HG03066 (cell line): ENCODE measurements around the gene FGFR3.
A peak's percentile ranks its signal among the peaks of the same experiment; 100 is the strongest.
"Not testable (repeated sequence)": the region's sequence is repeated elsewhere in the genome, so short reads cannot be mapped to it uniquely, and the experiment has no call there.

ENCODE experiments used
- ATAC-seq: cut with Tn5 transposase; IDR thresholded peaks from one replicate; pipeline ENCODE4 v1.9.1; 2021; ENCODE audit warnings: low read depth; ENCODE audit not compliant: unreplicated experiment

Gene FGFR3

DNA sequence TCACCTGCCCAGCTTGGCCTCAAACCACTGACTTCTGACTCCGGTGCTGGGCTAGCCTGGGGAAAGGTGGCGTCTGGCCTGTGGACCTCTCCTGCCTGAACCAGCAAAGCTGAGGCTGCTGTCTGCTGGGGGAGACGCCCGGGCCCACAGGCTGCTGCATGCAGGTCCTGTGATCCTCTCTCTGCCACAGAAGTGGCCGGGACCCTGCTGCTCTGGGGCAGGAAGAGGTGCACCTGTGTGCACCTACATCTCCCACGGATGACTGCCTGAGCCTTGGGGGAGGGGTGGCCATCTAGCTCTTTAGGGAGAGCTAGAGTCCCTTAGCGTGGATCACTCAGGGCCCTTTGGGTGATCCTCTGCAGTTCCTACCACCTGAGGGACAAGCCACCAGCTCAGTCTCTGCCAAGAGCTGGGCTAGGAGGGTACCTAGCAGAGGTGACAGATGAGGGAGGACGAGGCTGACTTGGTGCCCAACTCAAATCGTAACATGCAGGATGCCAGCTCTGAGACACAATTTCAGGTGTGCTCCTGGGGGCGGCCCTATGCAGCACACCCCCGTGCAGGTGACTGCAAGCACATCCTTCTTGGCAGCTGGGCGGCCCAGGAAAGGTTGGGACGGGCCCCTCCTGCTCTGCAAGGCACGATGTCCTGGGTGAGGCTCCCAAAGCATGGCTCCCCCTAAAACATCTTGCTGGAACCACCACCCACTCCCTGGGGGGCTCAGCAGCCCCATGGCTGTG, 40.4 kb downstream of the FGFR3 start:
- ATAC-seq: peak; percentile 5

GRCh38 chr4:1834047-1834775, 41.1 kb downstream of the FGFR3 start:
- ATAC-seq: peak; percentile 67

GRCh38 chr4:1835836-1836235, 42.7 kb downstream of the FGFR3 start:
- not testable (repeated sequence) for ATAC-seq

GRCh38 chr4:1836650-1837049, 43.6 kb downstream of the FGFR3 start:
- no peak for ATAC-seq

DNA sequence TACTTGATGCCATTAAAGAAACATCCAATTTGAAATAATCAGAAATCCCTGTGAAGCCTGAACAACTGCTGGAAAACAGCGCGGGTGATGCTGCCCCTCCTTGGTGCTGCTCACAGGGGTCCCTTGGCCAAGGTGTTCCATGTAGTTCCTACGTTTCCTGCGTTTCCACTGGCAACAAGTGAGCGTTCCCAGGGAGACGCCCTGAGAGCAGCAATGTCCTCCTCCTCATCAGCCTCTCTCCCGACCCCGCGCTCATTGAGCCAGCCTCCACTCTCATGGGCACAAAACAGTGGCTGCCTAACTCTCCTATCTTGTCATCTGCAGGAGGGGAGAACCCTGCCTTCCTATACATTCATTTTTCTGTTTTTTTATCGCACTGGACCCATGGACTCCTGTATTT, 44.0 kb downstream of the FGFR3 start:
- ATAC-seq: no peak

DNA sequence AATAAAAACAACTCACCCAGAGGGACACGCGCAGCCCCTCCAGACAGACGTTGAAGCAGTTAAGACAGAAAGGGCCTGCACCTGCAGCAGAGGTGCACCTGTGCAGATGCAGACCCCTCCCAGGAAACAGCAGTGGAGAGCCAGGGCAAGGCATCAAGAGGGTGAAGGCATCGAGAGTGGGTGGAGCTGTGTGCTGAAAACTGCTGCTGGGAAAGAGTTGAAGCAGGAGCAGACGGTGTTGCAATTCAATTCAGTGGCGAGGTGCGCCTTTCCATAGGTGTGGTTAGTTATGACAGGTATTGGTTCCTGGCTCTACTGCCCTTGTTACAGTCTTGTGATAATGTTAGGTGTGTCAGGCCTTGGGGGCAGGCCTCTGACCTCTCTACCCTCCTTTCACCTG, 46.2 kb downstream of the FGFR3 start:
- ATAC-seq: no peak

DNA sequence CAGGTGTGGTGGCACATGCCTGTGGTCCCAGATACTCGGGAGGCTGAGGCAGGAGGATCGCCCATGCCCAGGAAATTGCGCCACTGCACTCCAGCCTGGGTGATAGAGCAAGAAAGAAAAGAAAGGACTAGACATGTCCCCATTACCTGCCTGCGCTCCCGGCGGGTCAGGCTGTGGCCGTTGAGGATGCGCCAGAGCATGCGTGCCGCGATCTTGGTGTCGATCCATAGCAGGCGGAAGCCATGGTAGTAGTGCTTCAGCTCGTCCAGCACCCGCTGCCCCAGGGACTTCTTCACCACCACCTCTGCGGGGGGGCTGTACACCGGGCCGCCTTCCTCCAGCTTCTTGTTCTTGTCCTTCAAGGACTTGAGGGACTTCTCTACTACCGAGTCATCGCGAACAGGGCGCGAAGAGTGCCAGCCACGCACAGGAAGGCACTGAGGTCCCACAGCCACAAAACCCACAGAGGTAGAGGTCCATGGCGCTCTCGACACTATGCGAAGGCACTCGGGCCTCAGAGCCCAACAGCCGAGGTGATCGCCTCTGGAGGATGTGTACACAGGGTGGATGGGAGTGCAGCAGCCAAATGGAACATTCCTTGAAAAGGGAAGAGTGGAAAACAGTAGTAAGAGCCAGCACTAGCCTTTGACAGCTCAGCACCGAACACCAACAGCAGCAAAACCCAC, 48.3 kb downstream of the FGFR3 start:
- ATAC-seq: no peak

GRCh38 chr4:1841887-1842210, 48.8 kb downstream of the FGFR3 start:
- ATAC-seq: no peak

- ATAC-seq: no peak
Observed at GRCh38 chr4:1842339-1842895, 49.3 kb downstream of the FGFR3 start.

DNA sequence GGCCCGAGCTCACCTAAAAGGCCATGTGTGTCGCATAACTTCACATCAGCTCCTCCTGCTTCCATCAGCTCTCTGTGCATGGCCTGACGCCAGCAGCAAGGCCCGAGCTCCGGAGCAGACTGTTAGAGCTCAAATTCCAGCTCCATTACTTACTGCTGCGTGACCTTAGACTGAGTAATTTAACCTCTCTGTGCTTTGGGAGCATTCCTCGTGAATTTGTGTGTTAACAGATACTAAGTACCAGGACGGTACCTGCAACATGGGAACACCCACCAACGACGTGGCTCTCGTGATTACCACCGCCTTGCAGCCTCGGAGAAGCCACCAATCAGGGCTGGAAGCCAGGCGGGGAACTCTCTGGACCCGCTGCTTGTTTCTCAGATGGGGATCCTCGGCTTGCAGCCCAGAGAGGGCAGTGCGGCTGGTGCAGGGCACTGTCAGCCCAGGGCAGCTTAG, 49.9 kb downstream of the FGFR3 start:
- no peak for ATAC-seq

DNA sequence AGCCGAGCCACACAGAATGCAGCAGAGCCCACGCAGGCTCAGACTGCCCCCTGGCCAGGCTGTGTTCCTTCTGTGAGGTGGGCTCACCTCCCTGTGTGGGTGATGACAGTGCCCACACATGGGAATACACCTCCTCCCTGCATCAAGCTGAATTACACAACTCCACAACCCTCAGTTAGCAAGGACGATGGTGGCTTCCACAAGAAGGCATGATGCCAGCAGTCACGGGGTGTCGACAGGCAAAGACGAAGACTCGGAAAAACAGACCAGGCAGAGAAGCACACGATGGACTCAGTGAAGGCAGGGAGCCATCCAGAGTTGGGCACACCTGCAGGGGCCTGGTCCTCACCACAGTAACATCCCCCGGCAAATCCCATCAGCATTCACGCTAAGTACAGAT, 50.8 kb downstream of the FGFR3 start:
- no peak for ATAC-seq

DNA sequence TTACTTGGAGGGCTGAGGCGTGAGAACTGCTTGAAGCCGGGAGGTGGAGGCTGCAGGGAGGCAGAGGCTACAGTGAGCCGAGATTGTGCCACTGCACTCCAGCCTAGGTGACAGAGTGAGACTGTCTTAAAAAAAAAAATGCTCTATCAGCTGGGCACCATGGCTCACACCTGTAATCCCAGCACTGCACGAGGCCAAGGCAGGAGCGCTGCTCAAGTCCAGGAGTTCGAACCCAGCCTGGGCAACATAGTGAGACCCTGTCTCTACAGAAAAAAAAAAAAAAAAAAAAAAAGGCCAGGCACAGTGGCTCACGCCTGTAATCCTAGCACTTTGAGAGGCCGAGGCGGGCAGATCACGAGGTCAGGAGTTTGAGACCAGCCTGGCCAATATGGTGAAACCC, 51.5 kb downstream of the FGFR3 start:
- not testable (repeated sequence) for ATAC-seq

DNA sequence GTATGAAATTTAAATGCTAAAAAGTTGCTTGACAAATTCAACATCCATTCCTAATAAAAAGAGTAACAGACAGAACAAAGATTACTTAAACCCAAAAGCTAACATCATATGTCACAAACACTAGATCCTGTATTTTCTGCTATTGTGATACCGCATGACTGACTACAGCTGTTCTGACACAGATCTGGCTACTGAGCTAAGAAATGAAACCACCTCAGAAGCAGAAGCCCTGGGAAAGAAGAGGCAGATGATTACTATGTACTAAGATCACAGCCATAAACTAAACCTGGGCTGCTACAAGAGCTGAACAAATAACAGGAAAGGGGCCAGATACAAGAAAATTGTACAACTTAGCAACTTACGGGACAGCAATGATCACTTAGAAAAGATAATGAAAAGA, 53.5 kb downstream of the FGFR3 start:
- ATAC-seq: no peak

- no peak for ATAC-seq
Observed at GRCh38 chr4:1850276-1850675, 57.2 kb downstream of the FGFR3 start.

GRCh38 chr4:1851160-1851559, 58.1 kb downstream of the FGFR3 start:
- no peak for ATAC-seq

- ATAC-seq: no peak
Observed at GRCh38 chr4:1851575-1852410, 58.7 kb downstream of the FGFR3 start.

DNA sequence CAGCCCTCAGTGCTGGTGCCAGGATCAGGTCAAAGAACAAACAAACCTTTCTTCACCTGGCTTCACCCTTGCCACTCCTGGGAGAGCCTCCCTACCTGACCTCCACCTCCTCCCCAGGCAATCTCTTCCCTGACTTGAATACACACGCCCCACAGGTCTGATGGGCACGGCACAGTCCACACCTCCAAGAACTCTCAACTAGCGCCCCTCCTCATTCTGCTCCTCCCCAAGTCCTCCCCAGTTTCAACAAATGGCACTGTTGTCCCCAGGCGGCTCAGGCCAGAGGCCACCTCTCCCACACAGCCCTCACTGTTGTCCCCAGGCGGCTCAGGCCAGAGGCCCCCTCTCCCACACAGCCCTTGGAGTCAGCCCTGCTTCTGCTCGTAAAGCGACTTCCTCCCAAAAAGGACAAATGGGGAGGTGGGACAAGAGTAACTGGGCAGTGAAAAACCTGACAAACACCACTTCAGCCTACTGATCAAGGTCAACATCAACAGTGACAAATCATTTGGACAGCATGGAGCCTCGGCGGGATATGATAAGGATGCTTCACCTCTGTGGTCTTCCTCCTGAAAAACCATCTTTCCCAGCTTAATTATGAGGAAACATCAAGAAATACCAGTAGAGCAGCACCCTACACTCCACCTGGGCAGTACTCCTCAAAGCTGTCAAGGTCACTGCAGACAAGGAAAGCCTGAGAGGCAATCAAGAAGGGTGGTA, 60.0 kb downstream of the FGFR3 start:
- no peak for ATAC-seq

- ATAC-seq: no peak
Observed at GRCh38 chr4:1854752-1855151, 61.7 kb downstream of the FGFR3 start.

DNA sequence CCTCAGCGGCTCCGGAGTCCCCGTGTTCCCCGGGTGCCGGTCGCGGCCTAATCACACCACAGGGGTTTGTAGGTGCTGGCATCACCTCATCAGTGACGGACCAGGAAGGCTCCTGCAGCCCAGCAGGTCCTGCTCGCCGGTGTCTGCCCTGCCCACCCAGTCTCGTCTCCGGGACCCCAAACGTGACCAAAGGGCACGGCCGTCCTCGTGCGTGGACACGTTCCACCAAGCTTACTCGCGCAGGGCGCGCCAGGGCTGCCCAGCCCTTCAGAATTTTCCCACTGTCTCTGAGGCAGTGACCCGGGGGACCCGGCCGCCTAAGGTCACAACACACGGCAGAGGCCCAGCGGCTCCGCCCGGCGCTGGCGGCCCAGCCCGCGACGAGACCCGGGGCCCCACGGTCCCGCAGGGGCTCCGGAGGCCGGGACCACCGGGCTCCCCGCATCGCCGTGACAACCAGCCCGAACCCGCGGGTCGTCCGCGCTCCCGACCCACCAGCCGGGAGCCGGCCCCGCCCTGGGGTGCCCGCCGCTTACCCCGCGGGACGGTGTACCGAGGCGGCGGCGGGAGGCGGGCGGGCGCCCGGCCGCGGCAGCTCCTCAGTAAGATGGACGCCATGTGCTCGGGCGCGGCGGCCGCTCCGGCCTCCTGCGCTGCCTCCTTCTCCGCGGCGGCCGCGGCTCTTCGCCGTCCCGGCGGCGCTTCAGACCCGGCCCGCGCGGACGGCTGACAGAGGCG, 62.4 kb downstream of the FGFR3 start:
- ATAC-seq: peak; percentile 3
